GM19467 (cell line): ENCODE results near the gene HRAS.

ENCODE experiments used
- ATAC-seq: cut with Tn5 transposase; IDR thresholded peaks from one replicate; pipeline ENCODE4 v1.9.1; 2021; ENCODE audit warnings: mild to moderate bottlenecking, moderate library complexity; ENCODE audit not compliant: unreplicated experiment

HRAS gene

GRCh38 chr11:497565-498296 lies 37.6 kb downstream of the HRAS start:
- ATAC-seq, result no peak

DNA sequence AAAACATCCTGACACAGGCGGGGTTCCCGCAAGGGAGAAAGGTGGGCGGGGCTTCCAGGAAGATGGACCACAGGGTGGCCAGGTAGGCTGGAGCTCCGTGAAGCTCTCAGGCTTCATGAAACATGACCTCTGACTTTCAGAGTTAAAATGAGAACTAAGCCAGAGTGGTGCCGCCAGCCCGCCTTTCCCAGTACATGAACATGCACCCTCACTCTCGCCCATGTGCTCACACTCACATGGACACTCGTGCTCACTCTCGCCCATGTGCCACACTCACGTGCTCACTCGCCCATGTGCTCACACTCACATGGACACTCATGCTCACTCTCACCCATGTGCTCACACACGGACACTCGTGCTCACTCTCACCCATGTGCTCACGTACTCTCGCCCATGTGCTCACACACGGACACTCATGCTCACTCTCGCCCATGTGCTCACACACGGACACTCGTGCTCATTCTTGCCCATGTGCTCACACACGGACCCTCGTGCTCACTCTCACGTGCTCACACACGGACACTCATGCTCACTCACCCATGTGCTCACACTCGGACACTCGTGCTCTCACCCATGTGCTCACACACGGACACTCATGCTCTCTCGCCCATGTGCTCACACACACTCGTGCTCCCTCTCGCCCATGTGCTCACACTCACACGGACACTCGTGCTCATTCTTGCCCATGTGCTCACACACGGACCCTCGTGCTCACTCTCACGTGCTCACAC lies 38.4 kb downstream of the HRAS start:
- no peak for ATAC-seq

DNA sequence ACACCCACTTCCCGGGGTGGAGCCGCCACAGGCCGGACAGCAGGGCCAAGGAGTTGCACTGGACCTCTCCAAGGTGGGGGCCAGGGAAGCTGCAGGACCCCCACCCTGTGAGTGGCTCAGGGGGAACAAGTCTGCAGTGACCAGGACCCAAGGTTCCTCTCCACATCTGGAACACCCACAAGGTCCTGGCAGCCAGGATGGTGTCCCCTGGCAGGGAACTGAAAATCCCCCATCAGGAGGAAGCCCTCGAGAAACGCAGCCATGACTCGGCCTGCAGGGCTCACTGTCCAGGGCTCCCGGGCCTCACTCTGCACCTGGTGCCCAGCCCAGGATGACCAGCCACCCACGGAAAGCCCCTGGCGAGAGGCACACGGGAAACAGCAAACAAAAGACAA lies 39.8 kb downstream of the HRAS start:
- ATAC-seq, result no peak

- no peak for ATAC-seq
Observed at GRCh38 chr11:494761-495536, 40.4 kb downstream of the HRAS start.

GRCh38 chr11:492427-493226 lies 42.7 kb downstream of the HRAS start:
- no peak for ATAC-seq

GRCh38 chr11:491358-491757 lies 44.0 kb downstream of the HRAS start:
- ATAC-seq, result no peak

DNA sequence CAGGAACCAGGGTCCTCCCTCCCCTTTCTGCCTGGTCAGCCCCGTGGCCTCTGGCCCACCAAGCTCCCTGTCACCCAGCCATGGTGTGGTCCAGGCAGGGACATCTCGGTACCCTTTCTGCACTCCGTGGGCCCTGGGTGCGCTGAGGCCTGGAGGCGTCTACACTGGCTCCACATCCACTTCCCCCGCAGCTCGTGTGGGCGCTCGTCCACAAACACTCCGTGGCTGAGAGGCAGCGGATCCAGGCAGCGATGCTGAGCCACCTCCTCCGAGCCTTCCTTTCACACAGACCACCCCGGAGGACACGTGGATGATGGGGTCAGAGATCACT lies 44.5 kb downstream of the HRAS start:
- ATAC-seq, result no peak

GRCh38 chr11:490186-490929 lies 45.0 kb downstream of the HRAS start:
- no peak for ATAC-seq

DNA sequence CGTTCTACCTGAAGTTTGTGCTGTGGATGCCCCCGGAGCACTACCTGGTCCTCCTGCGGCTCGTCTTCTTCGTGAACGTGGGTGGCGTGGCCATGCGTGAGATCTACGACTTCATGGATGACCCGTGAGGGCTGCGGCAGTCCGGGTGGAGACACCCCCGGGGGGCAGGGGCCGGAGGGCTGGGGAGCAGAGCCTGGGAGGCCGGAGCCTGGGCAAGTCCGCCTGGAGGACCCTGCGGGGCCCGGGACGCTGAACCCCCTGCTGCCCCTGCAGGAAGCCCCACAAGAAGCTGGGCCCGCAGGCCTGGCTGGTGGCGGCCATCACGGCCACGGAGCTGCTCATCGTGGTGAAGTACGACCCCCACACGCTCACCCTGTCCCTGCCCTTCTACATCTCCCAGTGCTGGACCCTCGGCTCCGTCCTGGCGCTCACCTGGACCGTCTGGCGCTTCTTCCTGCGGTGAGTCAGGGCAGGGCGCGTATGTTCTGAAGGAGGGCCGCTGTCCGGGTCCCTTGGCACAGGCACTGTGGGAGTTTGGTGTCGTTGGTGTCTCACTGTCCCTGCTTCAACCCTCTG lies 45.7 kb downstream of the HRAS start:
- ATAC-seq, result no peak

DNA sequence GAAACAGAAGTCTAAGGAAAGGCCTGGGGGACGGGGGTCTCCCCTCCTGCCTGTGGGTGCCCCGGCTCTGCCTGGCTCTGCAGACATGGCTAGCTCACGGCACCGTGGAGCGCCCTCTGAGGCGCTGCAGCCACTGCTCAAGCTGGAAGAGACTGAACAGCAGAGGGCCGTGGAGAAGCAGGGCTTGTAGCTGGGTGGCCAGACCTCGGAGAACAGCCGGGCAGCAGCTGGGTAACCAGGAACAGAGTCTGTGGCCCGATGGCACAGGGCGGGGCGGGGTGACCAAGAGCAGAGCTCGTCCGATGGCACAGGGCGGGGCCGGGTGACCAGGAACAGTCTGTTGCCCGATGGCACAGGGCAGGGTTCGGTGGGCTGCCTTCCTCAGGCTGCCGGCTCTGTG lies 46.4 kb downstream of the HRAS start:
- no peak for ATAC-seq

DNA sequence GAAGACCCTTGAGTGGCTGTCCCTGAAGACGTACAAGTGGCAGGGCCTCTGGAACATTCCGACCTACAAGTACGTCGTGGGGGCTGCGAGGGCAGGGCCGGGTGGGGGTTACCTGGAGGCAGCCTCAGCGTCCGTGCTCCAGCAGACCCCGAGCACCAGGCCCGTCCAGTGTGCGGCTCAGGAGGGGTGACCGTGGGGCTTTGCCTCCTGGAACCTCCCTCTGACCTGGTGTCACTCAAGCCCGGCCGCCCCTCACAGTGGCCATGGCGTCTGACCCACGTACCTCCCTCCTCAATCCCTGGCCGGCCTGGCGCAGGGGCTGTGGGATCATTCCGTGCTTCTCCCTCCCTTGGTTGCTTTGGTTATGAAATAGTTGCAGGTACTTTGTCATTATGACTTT lies 46.8 kb downstream of the HRAS start:
- ATAC-seq, result no peak

DNA sequence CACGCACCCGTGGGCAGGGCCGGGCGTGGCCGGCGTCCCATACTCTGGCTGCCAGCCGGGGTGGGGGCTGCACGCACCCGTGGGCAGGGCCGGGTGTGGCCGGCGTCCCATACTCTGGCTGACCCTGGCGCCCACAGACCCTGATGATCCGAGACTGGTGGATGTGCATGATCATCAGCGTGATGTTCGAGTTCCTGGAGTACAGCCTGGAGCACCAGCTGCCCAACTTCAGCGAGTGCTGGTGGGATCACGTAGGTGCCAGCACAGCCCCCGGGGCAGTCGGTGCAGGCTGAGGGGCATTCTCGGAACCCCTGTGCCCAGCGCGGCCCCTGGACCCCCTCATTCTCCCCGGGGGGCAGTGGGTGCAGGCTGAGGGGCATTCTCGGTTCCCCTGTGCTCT lies 47.3 kb downstream of the HRAS start:
- ATAC-seq, result no peak

DNA sequence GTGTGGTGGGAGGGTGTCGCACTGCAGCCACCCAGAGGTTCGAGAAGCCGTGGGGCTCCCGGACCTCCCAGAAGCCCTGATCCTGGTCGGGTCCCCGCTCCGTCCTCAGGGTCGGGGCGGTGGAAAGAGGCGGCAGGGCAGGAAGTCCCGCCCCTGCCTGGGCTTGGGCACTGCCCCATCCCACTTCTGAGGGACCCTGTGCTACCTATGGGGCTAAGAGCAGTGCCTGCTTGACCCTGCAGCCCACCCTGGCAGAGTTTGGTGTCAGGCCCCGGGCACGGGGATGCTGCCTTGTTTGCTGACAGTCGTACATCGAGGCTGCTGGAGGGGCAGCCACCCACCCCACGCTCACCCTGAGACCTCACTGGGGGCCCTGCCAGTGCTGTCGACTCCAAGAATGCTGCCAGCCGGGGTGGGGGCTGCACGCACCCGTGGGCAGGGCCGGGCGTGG lies 47.8 kb downstream of the HRAS start:
- ATAC-seq, result no peak

DNA sequence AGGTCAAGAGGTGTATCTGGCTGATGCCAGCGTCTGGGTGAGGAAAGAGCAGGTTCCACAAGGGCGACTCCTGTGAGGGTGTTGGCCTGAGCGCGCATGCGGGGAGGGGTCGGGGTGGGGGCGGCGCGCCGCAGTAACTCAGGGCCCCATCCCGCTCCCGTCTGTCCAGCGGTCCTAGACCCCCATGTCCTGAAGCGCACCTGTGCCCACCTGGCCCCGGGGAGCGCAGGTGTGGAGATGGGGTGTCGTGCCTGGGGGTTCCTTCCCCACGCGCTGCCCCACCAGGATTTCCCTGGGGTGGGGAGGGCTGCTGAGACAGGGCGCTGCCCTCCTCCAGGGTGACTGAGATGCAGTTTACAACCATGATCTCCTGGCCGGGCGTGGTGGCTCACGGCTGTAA lies 49.2 kb downstream of the HRAS start:
- no peak for ATAC-seq

GRCh38 chr11:484616-485015 lies 50.8 kb downstream of the HRAS start:
- no peak for ATAC-seq
